Ectodermal cell (in vitro differentiated cells): ENCODE data around the gene ENO1.
A peak's percentile ranks its signal among the peaks of the same experiment; 100 is the strongest.

Experiments used
- H3K27ac ChIP-seq: 2 replicates; pipeline ENCODE4 v1.7.0; 2013; ENCODE audit warnings: mild to moderate bottlenecking, low read depth, low read length; ENCODE audit not compliant: insufficient read depth, poor library complexity, severe bottlenecking
- H3K27me3 ChIP-seq: 2 replicates; pipeline ENCODE4 v1.7.0; 2013; ENCODE audit warnings: mild to moderate bottlenecking, low read length; ENCODE audit not compliant: insufficient read depth, control insufficient read depth, poor library complexity, severe bottlenecking
- H3K36me3 ChIP-seq: one replicate; pipeline ENCODE4 v1.7.0; 2013; ENCODE audit warnings: low read length; ENCODE audit not compliant: control insufficient read depth, insufficient read depth
- H3K4me1 ChIP-seq: one replicate; pipeline ENCODE4 v1.7.0; 2013; ENCODE audit warnings: low read length; ENCODE audit not compliant: control insufficient read depth, insufficient read depth
- H3K4me3 ChIP-seq: 2 replicates; pipeline ENCODE4 v1.7.0; 2013; ENCODE audit warnings: low read depth, low read length, control low read depth; ENCODE audit not compliant: insufficient read depth
- H3K9me3 ChIP-seq: 2 replicates; pipeline ENCODE4 v1.7.0; 2013; ENCODE audit warnings: mild to moderate bottlenecking, low read length, moderate library complexity; ENCODE audit not compliant: control insufficient read depth
- WGBS, 2 experiments: methylation state at CpG; one replicate each; pipeline ENCODE4 v1.1.7; 2013; ENCODE audit warnings: missing lambda C conversion rate in 2 of 2; 5-methylcytosine and 5-hydroxymethylcytosine counted together

The ENO1 gene

DNA sequence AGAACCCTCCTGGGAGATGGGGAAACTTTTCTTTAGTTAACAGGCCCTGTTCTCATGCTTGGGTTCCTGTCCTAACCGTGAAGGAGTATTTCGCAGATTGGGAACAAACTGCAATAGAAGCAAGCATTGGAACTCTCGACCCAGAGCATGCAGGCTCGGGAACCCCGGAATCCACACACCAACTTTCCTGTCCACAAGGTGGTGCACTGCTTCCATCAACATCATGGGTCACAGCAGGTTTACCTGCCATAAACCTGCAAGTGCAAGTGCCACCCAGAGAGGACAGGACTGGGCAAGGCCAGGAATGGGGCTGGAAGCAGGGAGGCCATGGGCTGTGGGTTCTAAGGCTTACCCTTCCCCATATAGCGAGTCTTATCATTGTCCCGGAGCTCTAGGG, 6.9 kb downstream of the ENO1 start:
- H3K27ac ChIP-seq: no peak overlapping the region
- WGBS, 2 experiments: 93 to 95% methylated on average over 7 of the region's 7 CpGs
- no peaks in the 10 kb centered on the region for H3K27me3 ChIP-seq
- no peaks in the 10 kb centered on the region for H3K9me3 ChIP-seq
- peaks cover 83% of the 10 kb centered on the region for H3K36me3 ChIP-seq
- no peak overlapping the region for H3K4me3 ChIP-seq
- peaks cover 39% of the 10 kb centered on the region for H3K4me1 ChIP-seq

DNA sequence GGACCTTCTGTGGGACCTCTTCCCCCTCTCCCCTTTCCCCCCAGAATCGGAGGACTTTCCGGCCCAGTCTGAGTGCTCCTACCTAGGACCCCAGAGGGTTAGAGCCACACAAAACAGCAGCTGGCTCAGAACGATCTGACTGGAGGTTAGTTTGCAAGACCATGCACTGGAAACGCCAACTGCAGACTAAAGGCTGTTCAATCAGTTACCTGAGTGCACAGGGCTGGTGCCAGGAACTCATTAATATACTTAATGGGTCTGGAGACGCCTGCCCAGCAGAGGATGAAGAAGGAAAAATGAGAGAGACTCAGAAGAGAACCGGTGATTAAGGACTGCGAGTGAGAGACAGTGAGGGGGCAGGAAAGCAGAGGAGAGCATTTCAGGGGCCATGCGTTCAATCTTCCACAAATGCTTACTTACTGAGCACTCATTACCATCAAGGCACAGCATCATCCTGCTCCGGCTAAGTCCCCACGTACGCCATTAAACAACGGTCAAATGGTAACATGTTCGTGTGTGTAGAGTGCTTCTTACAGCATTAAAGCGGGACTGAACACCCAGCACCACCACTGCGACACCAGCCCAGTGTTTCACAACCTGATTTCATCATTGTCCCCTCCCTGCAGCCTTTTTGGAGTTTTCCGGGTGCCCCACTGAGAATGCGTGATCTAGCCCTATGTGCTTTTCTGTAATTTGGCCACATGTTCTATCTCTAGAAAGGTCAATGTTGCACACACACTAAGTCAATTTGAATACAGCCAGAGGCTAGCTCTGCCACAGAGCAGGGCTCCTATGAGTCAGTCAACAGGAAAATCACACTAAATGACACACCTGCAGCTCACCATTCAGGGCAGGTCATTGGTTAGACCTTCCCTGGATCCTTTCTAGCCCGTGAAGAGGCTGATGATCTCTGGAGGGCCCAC, 7.6 kb downstream of the ENO1 start:
- H3K4me3 ChIP-seq: no peak overlapping the region
- peaks cover 89% of the 10 kb centered on the region for H3K36me3 ChIP-seq
- H3K27ac ChIP-seq: peak overlapping the region; percentile 50
- H3K9me3 ChIP-seq: no peaks in the 10 kb centered on the region
- H3K27me3 ChIP-seq: no peaks in the 10 kb centered on the region
- WGBS, 2 experiments: 94 to 96% methylated on average over 18 of the region's 18 CpGs
- H3K4me1 ChIP-seq: peaks cover 39% of the 10 kb centered on the region

DNA sequence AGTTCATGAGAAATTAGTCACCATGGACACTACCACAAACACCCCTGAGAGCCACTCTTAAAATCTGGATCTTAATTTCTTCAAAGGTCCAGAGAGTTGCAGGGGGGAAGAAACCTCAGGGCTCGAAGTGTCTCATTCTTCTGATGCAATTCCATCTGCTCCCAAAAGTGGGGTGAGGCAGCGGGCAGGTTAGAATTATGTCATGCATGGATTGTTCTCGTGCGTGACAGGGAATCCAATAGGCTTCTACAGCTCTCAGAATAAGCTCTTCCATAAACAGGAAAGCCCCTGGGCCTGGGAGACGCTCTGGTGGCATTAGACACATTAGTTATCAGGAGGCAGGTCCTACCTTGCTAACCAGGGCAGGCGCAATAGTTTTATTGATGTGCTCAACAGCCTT, 8.4 kb downstream of the ENO1 start:
- no peak overlapping the region for H3K27ac ChIP-seq
- peaks cover 32% of the 10 kb centered on the region for H3K4me1 ChIP-seq
- peaks cover 90% of the 10 kb centered on the region for H3K36me3 ChIP-seq
- 78 to 79% methylated on average over 6 of the region's 6 CpGs for WGBS, 2 experiments
- no peaks in the 10 kb centered on the region for H3K9me3 ChIP-seq
- no peaks in the 10 kb centered on the region for H3K27me3 ChIP-seq
- no peak overlapping the region for H3K4me3 ChIP-seq

DNA sequence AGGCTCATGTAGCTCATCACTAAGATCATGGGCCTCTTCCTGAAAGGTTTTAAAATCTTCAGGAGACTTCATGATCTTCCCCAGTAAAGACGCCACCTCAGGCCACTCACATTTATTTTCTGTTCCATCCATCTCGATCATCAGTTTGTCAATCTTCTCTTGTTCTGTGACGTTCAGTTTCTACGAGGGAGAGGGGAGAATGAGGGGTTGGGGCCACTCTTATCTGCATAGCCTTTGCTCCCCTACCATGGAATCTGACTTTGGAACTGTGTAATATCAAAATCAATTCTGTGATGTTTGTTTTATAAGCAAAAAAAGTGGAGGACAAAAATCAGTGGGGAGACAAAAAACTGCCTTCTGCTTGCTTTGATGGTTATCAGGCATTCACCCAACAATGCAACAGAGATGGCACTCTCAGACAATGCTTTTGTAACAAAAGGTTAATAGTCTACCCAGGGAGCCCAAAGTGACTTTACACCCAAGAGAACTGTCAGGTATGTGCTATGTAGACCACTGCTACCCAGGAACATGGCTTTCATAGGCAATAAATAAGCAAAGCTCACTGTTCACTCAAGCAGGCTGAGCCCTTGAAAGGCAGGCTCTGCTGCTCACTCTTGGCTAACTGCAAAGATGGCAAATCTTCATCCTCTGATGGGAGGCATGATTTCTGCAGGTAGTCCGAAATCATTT, 10.5 kb downstream of the ENO1 start:
- Histone ChIP-seq H3K4me1 (peaks cover 13% of the 10 kb centered on the region), H3K27me3 (no peaks in the 10 kb centered on the region), H3K4me3 (no peak overlapping the region), H3K9me3 (no peaks in the 10 kb centered on the region), H3K36me3 (peaks cover 93% of the 10 kb centered on the region), H3K27ac (no peak overlapping the region)
- WGBS, 2 experiments: 95 to 98% methylated on average over 5 of the region's 5 CpGs

DNA sequence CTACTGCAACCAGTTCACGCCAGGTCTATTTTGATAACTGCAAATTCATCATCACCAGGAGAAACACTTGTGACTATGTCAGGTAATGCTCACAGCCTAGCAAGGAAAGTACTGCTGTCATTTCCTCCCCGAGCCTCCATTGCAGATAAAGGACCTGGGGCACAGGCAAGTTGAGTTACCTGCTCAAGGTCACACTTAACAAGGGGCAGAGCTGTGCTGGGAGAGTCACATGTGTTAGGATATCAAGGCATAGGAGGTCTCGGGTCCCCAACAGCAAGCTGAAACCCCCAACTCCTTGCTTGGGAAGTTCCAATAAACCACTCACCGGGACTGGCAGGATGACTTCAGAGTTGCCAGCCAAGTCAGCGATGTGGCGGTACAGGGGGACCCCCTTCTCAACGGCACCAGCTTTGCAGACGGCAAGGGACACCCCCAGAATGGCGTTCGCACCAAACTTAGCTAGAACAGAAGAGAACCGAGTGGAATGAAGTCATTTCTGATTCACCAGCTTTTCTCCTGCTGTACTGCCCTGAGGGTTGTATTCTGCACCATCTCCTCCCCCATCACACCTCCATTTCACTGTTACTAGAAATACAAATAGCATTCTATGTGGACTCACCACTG, 11.6 kb downstream of the ENO1 start:
- Histone ChIP-seq H3K27ac (no peak overlapping the region), H3K4me3 (no peak overlapping the region), H3K36me3 (peaks cover 93% of the 10 kb centered on the region), H3K4me1 (peaks cover 5% of the 10 kb centered on the region), H3K27me3 (no peaks in the 10 kb centered on the region), H3K9me3 (no peaks in the 10 kb centered on the region)
- WGBS, 2 experiments: 87 to 88% methylated on average over 11 of the region's 11 CpGs

DNA sequence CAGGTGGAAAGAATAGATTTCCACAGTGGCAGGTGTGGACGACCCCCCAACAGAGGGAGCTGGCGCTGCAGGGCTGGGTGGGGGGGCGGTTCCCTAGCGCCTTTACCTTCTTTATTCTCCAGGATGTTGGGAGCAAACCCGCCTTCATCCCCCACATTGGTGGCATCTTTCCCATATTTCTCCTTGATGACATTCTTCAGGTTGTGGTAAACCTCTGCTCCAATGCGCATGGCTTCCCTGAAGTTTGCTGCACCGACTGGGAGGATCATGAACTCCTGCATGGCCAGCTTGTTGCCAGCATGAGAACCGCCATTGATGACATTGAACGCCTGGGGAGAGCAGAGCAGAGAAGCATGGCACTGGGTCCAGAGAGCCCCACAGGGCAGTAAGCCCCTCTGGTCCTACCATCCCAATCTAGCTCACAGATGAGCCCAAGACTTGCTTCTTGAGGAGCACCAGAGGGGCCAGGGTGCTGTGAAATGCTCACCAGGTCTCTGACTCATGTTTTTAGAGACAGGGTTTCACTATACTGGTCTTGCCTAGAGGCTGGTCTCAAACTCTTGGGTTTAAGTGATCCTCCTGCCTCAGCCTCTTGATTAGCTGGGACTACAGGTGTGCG, 12.2 kb downstream of the ENO1 start:
- WGBS, 2 experiments: 94 to 95% methylated on average over 10 of the region's 10 CpGs
- Histone ChIP-seq H3K4me3 (no peak overlapping the region), H3K36me3 (peaks cover 93% of the 10 kb centered on the region), H3K27me3 (no peaks in the 10 kb centered on the region), H3K27ac (no peak overlapping the region), H3K9me3 (no peaks in the 10 kb centered on the region), H3K4me1 (no peaks in the 10 kb centered on the region)

DNA sequence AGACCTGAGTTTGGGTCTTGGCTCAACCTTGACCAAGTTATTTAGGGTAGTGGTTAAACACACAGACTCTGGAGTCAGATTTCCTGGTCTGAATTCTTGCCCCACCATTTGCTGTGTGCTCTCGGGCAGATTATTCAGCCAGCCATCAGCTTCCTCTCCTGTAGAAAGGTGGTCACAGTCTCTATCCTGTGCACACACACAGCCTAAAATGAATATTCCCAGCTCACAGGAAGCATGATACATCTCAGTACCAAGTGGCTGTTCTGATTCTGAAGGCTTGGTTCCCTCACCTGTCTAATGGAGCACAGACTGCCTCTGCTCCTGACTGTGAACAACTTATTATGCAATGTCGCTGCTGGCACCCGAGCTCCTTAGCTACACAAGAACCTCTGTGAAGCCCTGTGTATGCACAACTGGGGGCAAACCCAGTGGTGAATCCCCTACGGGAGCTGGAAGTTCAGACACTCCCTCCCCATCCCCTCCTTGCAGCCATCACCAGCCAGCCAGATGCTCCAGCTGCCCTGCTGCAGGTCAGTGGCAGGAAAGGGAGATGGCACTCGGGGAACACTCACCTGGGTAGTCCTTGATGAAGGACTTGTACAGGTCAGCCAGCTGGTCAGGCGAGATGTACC, 13.7 kb downstream of the ENO1 start:
- H3K36me3 ChIP-seq: peaks cover 89% of the 10 kb centered on the region
- H3K9me3 ChIP-seq: no peaks in the 10 kb centered on the region
- H3K27ac ChIP-seq: no peak overlapping the region
- H3K4me3 ChIP-seq: no peak overlapping the region
- 93 to 94% methylated on average over 6 of the region's 6 CpGs for WGBS, 2 experiments
- H3K4me1 ChIP-seq: no peaks in the 10 kb centered on the region
- no peaks in the 10 kb centered on the region for H3K27me3 ChIP-seq

DNA sequence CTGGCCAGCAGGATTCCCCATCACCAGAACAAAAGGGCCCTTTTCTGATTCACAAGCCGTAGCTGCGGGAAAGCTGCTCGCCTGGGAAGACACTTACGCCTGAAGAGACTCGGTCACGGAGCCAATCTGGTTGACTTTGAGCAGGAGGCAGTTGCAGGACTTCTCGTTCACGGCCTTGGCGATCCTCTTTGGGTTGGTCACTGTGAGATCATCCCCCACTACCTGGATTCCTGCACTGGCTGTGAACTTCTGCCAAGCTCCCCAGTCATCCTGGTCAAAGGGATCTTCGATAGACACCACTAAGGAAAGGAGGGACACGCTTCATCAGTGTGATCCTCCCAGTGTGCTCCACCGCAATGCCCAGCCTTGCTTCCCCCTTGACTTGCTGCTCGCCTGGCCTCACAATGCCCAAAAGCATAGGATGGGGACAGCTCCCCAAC, 14.7 kb downstream of the ENO1 start:
- Histone ChIP-seq H3K36me3 (peaks cover 86% of the 10 kb centered on the region), H3K9me3 (no peaks in the 10 kb centered on the region), H3K27me3 (no peaks in the 10 kb centered on the region), H3K4me3 (no peak overlapping the region), H3K4me1 (no peaks in the 10 kb centered on the region), H3K27ac (peak overlapping the region; percentile 44)
- WGBS, 2 experiments: 84 to 86% methylated on average over 13 of the region's 13 CpGs

DNA sequence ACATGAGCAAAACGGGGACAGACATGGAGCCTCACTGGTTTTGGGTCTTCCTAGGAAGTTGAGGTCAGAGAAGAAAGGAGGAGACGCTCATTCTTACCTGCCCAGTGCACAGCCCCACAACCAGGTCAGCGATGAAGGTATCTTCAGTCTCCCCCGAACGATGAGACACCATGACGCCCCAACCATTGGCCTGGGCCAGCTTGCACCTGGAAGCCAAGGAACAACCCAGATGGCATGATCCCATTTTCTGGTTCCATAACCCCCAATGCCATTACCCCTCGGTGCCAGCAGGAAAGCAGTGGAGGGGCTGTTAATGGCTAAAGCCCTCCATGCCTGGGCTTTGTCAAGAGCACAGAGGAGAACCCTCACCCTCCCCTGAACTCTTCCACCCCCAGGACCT, 15.3 kb downstream of the ENO1 start:
- 94 to 95% methylated on average over 7 of the region's 7 CpGs for WGBS, 2 experiments
- no peak overlapping the region for H3K27ac ChIP-seq
- H3K4me3 ChIP-seq: no peak overlapping the region
- H3K36me3 ChIP-seq: peaks cover 89% of the 10 kb centered on the region
- H3K4me1 ChIP-seq: no peaks in the 10 kb centered on the region
- H3K9me3 ChIP-seq: no peaks in the 10 kb centered on the region
- H3K27me3 ChIP-seq: no peaks in the 10 kb centered on the region
